SK-N-SH (cell line): ENCODE results near the gene CDCP2.

Experiments used
- EP300 ChIP-seq, 2 experiments: IDR thresholded peaks; 2 replicates each; pipeline versions ENCODE4 v1.4.0 to v1.6.1; 2012; ENCODE audit warnings: borderline replicate concordance in 1 of 2, low read depth in 1 of 2, low read length in 1 of 2
- FOXM1 ChIP-seq: IDR thresholded peaks from 2 replicates; pipeline ENCODE4 v1.4.0; 2012; ENCODE audit warnings: low read depth, mild to moderate bottlenecking
- POLR2AphosphoS5 ChIP-seq: IDR thresholded peaks from 2 replicates; pipeline ENCODE4 v1.6.1; 2012; ENCODE audit warnings: low read depth, low read length
- RAD21 ChIP-seq: IDR thresholded peaks from 2 replicates; pipeline ENCODE4 v1.6.1; 2012; ENCODE audit warnings: mild to moderate bottlenecking, low read length
- RFX5 ChIP-seq: IDR thresholded peaks from 2 replicates; pipeline ENCODE4 v1.6.1; 2012; ENCODE audit warnings: mild to moderate bottlenecking, improper control_type of control experiment, low read length
- SIN3A ChIP-seq: IDR thresholded peaks from 2 replicates; pipeline ENCODE4 v1.6.1; 2012; ENCODE audit warnings: low read depth, mild to moderate bottlenecking, low read length, moderate library complexity, borderline replicate concordance
- SMC3 ChIP-seq: IDR thresholded peaks from 2 replicates; pipeline ENCODE4 v1.6.1; 2012; ENCODE audit warnings: low read depth, low read length, improper control_type of control experiment
- TF ChIP-seq, protein P1 (sequence below): IDR thresholded peaks from 2 replicates; pipeline ENCODE4 v1.4.0; 2012; ENCODE audit warnings: low read depth, borderline replicate concordance
- TF ChIP-seq, protein P2 (sequence below): IDR thresholded peaks from 2 replicates; pipeline ENCODE4 v1.4.0; 2012; ENCODE audit warnings: low read depth
- TF ChIP-seq, protein P3 (sequence below): fragments of 200-600 bp; sonication (generic); IDR thresholded peaks from 2 replicates; pipeline ENCODE4 v1.6.1; 2017; ENCODE audit warnings: antibody characterized with exemption, mild to moderate bottlenecking, moderate library complexity
- TF ChIP-seq, protein P4 (sequence below): fragments of 150-350 bp; IDR thresholded peaks from 2 replicates; pipeline ENCODE4 v1.6.1; 2016; ENCODE audit warnings: mild to moderate bottlenecking, low read depth, low read length

DNA sequence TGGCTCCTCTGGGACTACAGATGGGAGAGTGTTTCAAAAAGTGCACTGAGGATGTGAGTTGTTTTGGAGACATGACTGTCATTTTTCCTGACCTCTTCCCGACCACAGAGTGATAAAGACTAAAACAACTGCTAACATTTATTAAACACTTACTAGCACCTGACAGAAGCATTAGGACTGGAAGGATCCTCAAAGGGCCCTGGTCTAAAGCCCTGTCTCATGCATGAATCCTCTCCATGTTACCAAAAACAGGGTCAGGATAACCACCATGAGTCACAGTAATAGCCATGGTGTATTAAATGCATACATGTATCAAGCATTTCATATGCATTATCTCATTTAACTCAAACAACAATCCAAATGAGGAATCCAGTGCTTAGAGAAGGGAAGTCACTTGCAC lies 35.5 kb upstream of the CDCP2 start:
- TF ChIP-seq EP300 (IDR thresholded peaks at IDR 0.05; ENCODE audit: borderline replicate concordance in 1 of 2, low read depth in 1 of 2, low read length in 1 of 2) (no peak), RAD21 (no peak), FOXM1 (no peak), POLR2AphosphoS5 (no peak), SMC3 (no peak), RFX5 (no peak), SIN3A (no peak)
- TF ChIP-seq, protein P1, sequence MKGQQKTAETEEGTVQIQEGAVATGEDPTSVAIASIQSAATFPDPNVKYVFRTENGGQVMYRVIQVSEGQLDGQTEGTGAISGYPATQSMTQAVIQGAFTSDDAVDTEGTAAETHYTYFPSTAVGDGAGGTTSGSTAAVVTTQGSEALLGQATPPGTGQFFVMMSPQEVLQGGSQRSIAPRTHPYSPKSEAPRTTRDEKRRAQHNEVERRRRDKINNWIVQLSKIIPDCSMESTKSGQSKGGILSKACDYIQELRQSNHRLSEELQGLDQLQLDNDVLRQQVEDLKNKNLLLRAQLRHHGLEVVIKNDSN = no peak
- TF ChIP-seq, protein P2, sequence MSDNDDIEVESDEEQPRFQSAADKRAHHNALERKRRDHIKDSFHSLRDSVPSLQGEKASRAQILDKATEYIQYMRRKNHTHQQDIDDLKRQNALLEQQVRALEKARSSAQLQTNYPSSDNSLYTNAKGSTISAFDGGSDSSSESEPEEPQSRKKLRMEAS = no peak
- TF ChIP-seq, protein P3, sequence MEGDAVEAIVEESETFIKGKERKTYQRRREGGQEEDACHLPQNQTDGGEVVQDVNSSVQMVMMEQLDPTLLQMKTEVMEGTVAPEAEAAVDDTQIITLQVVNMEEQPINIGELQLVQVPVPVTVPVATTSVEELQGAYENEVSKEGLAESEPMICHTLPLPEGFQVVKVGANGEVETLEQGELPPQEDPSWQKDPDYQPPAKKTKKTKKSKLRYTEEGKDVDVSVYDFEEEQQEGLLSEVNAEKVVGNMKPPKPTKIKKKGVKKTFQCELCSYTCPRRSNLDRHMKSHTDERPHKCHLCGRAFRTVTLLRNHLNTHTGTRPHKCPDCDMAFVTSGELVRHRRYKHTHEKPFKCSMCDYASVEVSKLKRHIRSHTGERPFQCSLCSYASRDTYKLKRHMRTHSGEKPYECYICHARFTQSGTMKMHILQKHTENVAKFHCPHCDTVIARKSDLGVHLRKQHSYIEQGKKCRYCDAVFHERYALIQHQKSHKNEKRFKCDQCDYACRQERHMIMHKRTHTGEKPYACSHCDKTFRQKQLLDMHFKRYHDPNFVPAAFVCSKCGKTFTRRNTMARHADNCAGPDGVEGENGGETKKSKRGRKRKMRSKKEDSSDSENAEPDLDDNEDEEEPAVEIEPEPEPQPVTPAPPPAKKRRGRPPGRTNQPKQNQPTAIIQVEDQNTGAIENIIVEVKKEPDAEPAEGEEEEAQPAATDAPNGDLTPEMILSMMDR = no peak
- TF ChIP-seq, protein P4, sequence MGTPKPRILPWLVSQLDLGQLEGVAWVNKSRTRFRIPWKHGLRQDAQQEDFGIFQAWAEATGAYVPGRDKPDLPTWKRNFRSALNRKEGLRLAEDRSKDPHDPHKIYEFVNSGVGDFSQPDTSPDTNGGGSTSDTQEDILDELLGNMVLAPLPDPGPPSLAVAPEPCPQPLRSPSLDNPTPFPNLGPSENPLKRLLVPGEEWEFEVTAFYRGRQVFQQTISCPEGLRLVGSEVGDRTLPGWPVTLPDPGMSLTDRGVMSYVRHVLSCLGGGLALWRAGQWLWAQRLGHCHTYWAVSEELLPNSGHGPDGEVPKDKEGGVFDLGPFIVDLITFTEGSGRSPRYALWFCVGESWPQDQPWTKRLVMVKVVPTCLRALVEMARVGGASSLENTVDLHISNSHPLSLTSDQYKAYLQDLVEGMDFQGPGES = no peak
